Skeletal muscle satellite cell (primary cell): ENCODE results near the gene CCDC194.

Source experiments
- H3K27me3 ChIP-seq: 2 replicates; pipeline ENCODE4 v1.7.0; 2013; ENCODE audit warnings: low read length; ENCODE audit not compliant: control insufficient read depth, insufficient read depth
- H3K36me3 ChIP-seq: 2 replicates; pipeline ENCODE4 v1.7.0; 2013; ENCODE audit warnings: mild to moderate bottlenecking, control low read depth, low read length; ENCODE audit not compliant: insufficient read depth
- H3K4me1 ChIP-seq: 2 replicates; pipeline ENCODE4 v1.7.0; 2013; ENCODE audit warnings: low read length; ENCODE audit not compliant: control insufficient read depth, insufficient read depth
- H3K4me2 ChIP-seq: 2 replicates; pipeline ENCODE4 v1.7.0; 2013; ENCODE audit warnings: mild to moderate bottlenecking, low read length
- H3K4me3 ChIP-seq: 2 replicates; pipeline ENCODE4 v1.7.0; 2013; ENCODE audit warnings: low read length
- H3K9ac ChIP-seq: 2 replicates; pipeline ENCODE4 v1.7.0; 2013; ENCODE audit warnings: mild to moderate bottlenecking, low read depth, low read length, moderate library complexity
- H3K9me3 ChIP-seq: replicated peaks from 2 replicates; pipeline ENCODE4 v1.7.0; 2013; ENCODE audit warnings: mild to moderate bottlenecking, control low read depth, low read length

The CCDC194 gene

GRCh38 chr19:17341386-17341785 lies 52.6 kb downstream of the CCDC194 start:
- peaks cover 6% of the 10 kb centered on the region for H3K4me1 ChIP-seq
- H3K9ac ChIP-seq = no peak overlapping the region
- no peak overlapping the region for H3K4me3 ChIP-seq

GRCh38 chr19:17340871-17341357 lies 53.1 kb downstream of the CCDC194 start:
- peaks cover 6% of the 10 kb centered on the region for H3K4me1 ChIP-seq
- H3K27me3 ChIP-seq = no peaks in the 10 kb centered on the region
- H3K4me2 ChIP-seq = no peak overlapping the region
- peaks cover 5% of the 10 kb centered on the region for H3K36me3 ChIP-seq
- no peaks in the 10 kb centered on the region for H3K9me3 ChIP-seq
- H3K4me3 ChIP-seq = no peak overlapping the region
- H3K9ac ChIP-seq = no peak overlapping the region

More at GRCh38 chr19:17341386-17341785, 52.6 kb downstream of the CCDC194 start:
- Histone ChIP-seq H3K36me3 (peaks cover 5% of the 10 kb centered on the region), H3K9me3 (no peaks in the 10 kb centered on the region), H3K4me2 (no peak overlapping the region), H3K27me3 (no peaks in the 10 kb centered on the region)
